B cell (primary cell): ENCODE measurements around the gene ZYG11A. TPM values are rescaled to one million over a fixed set of nuclear protein-coding genes. Genes with fewer than 3 reads are reported as not detected.

ENCODE experiments used
- ATAC-seq: fragments of 200-7000 bp; cut with Tn5 transposase; one replicate; pipeline ENCODE4 v1.10.0; 2021; ENCODE audit warnings: low read depth, mild to moderate bottlenecking, moderate number of reproducible peaks, moderate library complexity
- CTCF ChIA-PET: fragments of 350-600 bp; sonication (Branson Sonifier 250); formaldehyde crosslinking; loops from one replicate; lab custom pipeline; 2021; ENCODE audit warnings: antibody characterized with exemption, inconsistent platforms; lab: Charles Lee
- POLR2A ChIA-PET: fragments of 350-600 bp; sonication (Branson Sonifier 250); formaldehyde crosslinking; loops from one replicate; lab custom pipeline; 2021; ENCODE audit warnings: antibody characterized with exemption; lab: Charles Lee
- DNase-seq: peaks from one replicate; pipeline ENCODE4 v3.0.0; 2013
- H2AFZ ChIP-seq: 2 replicates; pipeline ENCODE4 v1.6.1; 2012; ENCODE audit warnings: mild to moderate bottlenecking, low read depth, low read length; ENCODE audit not compliant: insufficient read depth, poor library complexity, severe bottlenecking
- H3K27ac ChIP-seq, 2 donors: 1 replicate in 1 of 2; 2 replicates in 1 of 2; pipeline ENCODE4 v1.5.1; 2012 to 2013; ENCODE audit warnings: low read length in 2 of 2, mild to moderate bottlenecking in 2 of 2, moderate library complexity in 1 of 2
- H3K27me3 ChIP-seq, 4 experiments: fragments of 200-600 bp in 1 of 4; sonication (generic) in 1 of 4; replicated peaks in 1 of 4; 1 replicate in 2 of 4; 2 replicates in 2 of 4; pipeline versions ENCODE4 v1.6.1 to v1.7.0; 2013 to 2016; ENCODE audit warnings: low read length in 3 of 4, mild to moderate bottlenecking in 2 of 4, mixed read lengths in 1 of 4, moderate library complexity in 1 of 4; ENCODE audit not compliant: insufficient read depth in 4 of 4, control insufficient read depth in 3 of 4; ENCODE audit errors: control extremely low read depth in 1 of 4
- H3K36me3 ChIP-seq, 2 experiments: replicated peaks in 1 of 2; 1 replicate in 1 of 2; 2 replicates in 1 of 2; pipeline versions ENCODE4 v1.6.1 to v1.7.1; 2013; ENCODE audit warnings: low read length in 1 of 2; ENCODE audit not compliant: insufficient read depth in 2 of 2, control insufficient read depth in 1 of 2; ENCODE audit errors: control extremely low read depth in 1 of 2, extremely low read depth in 1 of 2
- H3K4me1 ChIP-seq, 2 donors: fragments of 200-600 bp in 1 of 2; sonication (generic) in 1 of 2; 1 replicate in 1 of 2; 2 replicates in 1 of 2; pipeline versions ENCODE4 v1.5.1 to v1.6.1; 2013 to 2017; ENCODE audit warnings: low read length in 2 of 2; ENCODE audit not compliant: control insufficient read depth in 2 of 2, insufficient read depth in 2 of 2
- H3K4me2 ChIP-seq: replicated peaks from 2 replicates; pipeline ENCODE3; 2012; ENCODE audit warnings: mild to moderate bottlenecking, low read depth, low read length; ENCODE audit not compliant: poor library complexity, severe bottlenecking
- H3K4me3 ChIP-seq, 5 experiments: fragments of 200-600 bp in 1 of 5; sonication (generic) in 1 of 5; 1 replicate in 3 of 5; 2 replicates in 2 of 5; pipeline versions ENCODE4 v1.5.1 to v1.7.0; 2011 to 2016; ENCODE audit warnings: low read length in 4 of 5, mild to moderate bottlenecking in 4 of 5, low read depth in 2 of 5, control low read depth in 1 of 5, moderate library complexity in 1 of 5; ENCODE audit not compliant: insufficient read depth in 1 of 5; ENCODE audit errors: control extremely low read depth in 1 of 5, extremely low read depth in 1 of 5
- H3K79me2 ChIP-seq: fragments of 200-600 bp; sonication (generic); one replicate; pipeline ENCODE4 v1.6.0; 2016; ENCODE audit warnings: low read length; ENCODE audit not compliant: control insufficient read depth, insufficient read depth
- H3K9ac ChIP-seq: fragments of 200-600 bp; sonication (generic); 2 replicates; pipeline ENCODE4 v1.6.1; 2017; ENCODE audit warnings: mild to moderate bottlenecking, low read length, moderate library complexity
- H3K9me3 ChIP-seq, 3 donors: one replicate each; pipeline versions ENCODE4 v1.6.1 to v1.7.1; 2013; ENCODE audit warnings: low read length in 2 of 3; ENCODE audit not compliant: control insufficient read depth in 2 of 3, insufficient read depth in 1 of 3; ENCODE audit errors: control extremely low read depth in 1 of 3
- H4K20me1 ChIP-seq: 2 replicates; pipeline ENCODE4 v1.6.0; 2012; ENCODE audit warnings: mild to moderate bottlenecking, low read length; ENCODE audit not compliant: insufficient read depth, control insufficient read depth, poor library complexity, severe bottlenecking
- H3K27ac Mint-ChIP-seq: one replicate; pipeline ENCODE4 v1.8.0; 2021; ENCODE audit warnings: mixed read lengths
- H3K27me3 Mint-ChIP-seq: one replicate; pipeline ENCODE4 v1.8.0; 2021; ENCODE audit warnings: mixed read lengths
- H3K4me1 Mint-ChIP-seq: one replicate; pipeline ENCODE4 v1.8.0; 2021; ENCODE audit warnings: mixed read lengths
- H3K4me3 Mint-ChIP-seq: one replicate; pipeline ENCODE4 v1.8.0; 2021; ENCODE audit warnings: mixed read lengths
- H3K9me3 Mint-ChIP-seq: one replicate; pipeline ENCODE4 v1.8.0; 2022; ENCODE audit warnings: mixed read lengths; ENCODE audit not compliant: insufficient read depth
- CTCF ChIP-seq: fragments of 200-600 bp; IDR thresholded peaks from one replicate; pipeline ENCODE4 v1.8.0; 2022; ENCODE audit warnings: antibody characterized with exemption, mild to moderate bottlenecking
- EZH2 ChIP-seq: IDR thresholded peaks from 2 replicates; pipeline ENCODE4 v1.6.1; 2012; ENCODE audit warnings: borderline replicate concordance, low read depth, mild to moderate bottlenecking, moderate library complexity, low read length; ENCODE audit not compliant: insufficient read depth, poor library complexity, severe bottlenecking
- WGBS: methylation state at CpG from one replicate; pipeline ENCODE4 v1.1.5; 2013; ENCODE audit warnings: missing lambda C conversion rate; ENCODE audit not compliant: insufficient coverage; 5-methylcytosine and 5-hydroxymethylcytosine counted together
- intact Hi-C: fragments of 100-400 bp; cut with micrococcal nuclease; formaldehyde crosslinking; loops from one replicate; pipeline ENCODE4 v1.10.0; 2022
- polyA plus RNA-seq: library from polyadenylated mRNA; depleted of rRNA; stranded (reverse); fragments of >200 nt; gene quantifications from 2 replicates; pipeline ENCODE4 v1.2.3, GENCODE V29; 2012
- total RNA-seq, 2 donors: library from RNA; stranded (reverse); fragments of 120-200 nt in 1 of 2; gene quantifications; 1 replicate in 1 of 2; 2 replicates in 1 of 2; pipeline versions ENCODE4 v1.2.3 to v1.2.4, GENCODE V29; 2013 to 2022

ZYG11A gene
- total and polyA plus RNA-seq, 2 donors (not counting 1 experiment from before 2014, with no cell fraction given): 0.24 to 1.5 TPM

GRCh38 chr1:52917156-52917555 lies 74.6 kb downstream of the ZYG11A start:
- no peak overlapping the region for H3K27ac Mint-ChIP-seq
- Histone ChIP-seq H3K27ac (no peak overlapping the region), H4K20me1 (no peaks in the 10 kb centered on the region), H3K4me3 (no peak overlapping the region), H3K27me3 (peaks cover 0 to 3% (median 0%) of the 10 kb centered on the region in 4 experiments), H3K79me2 (no peaks in the 10 kb centered on the region), H2AFZ (no peak overlapping the region), H3K4me1 (peaks cover 9 to 14% of the 10 kb centered on the region in 2 donors), H3K9me3 (peaks cover 0 to 6% (median 0%) of the 10 kb centered on the region in 3 donors), H3K9ac (no peak overlapping the region), H3K4me2 (no peak overlapping the region), H3K36me3 (peaks cover 0 to 3% of the 10 kb centered on the region in 2 experiments)
- 96% methylated on average over 4 of the region's 7 CpGs for WGBS
- DNase-seq (no peak), ATAC-seq (no peak)
- no peak for TF ChIP-seq EZH2
- TF ChIP-seq CTCF: no peak
- H3K9me3 Mint-ChIP-seq: no peaks in the 10 kb centered on the region
- H3K4me3 Mint-ChIP-seq: no peak overlapping the region
- H3K27me3 Mint-ChIP-seq: no peaks in the 10 kb centered on the region
- peaks cover 16% of the 10 kb centered on the region for H3K4me1 Mint-ChIP-seq
- intact Hi-C loops: no loop called here
- CTCF ChIA-PET: interaction anchor here (0.6 kb wide), 1 partner anchor 548 kb away, joined by 3 read pairs; no protein-coding TSS in a partner anchor
- POLR2A ChIA-PET: no interaction called here

GRCh38 chr1:52917581-52917980 lies 75.0 kb downstream of the ZYG11A start:
- H3K4me3 ChIP-seq: no peak overlapping the region
- TF ChIP-seq CTCF: no peak
- TF ChIP-seq EZH2: no peak
- peaks cover 0 to 6% (median 0%) of the 10 kb centered on the region in 3 donors for H3K9me3 ChIP-seq
- CTCF ChIA-PET: interaction anchor here (0.6 kb wide), 1 partner anchor 548 kb away, joined by 3 read pairs; no protein-coding TSS in a partner anchor
- intact Hi-C loops: no loop called here
- H3K27ac Mint-ChIP-seq: no peak overlapping the region
- no peaks in the 10 kb centered on the region for H3K27me3 Mint-ChIP-seq
- H2AFZ ChIP-seq: no peak overlapping the region
- H3K4me1 Mint-ChIP-seq: peaks cover 18% of the 10 kb centered on the region
- no peak overlapping the region for H3K4me2 ChIP-seq
- H3K27me3 ChIP-seq: peaks cover 0 to 7% (median 0%) of the 10 kb centered on the region in 4 experiments
- POLR2A ChIA-PET: no interaction called here
- H3K27ac ChIP-seq: no peak overlapping the region
- no peak overlapping the region for H3K4me3 Mint-ChIP-seq
- peaks cover 13 to 17% of the 10 kb centered on the region in 2 donors for H3K4me1 ChIP-seq
- DNase-seq: no peak
- H4K20me1 ChIP-seq: no peaks in the 10 kb centered on the region
- no peak overlapping the region for H3K9ac ChIP-seq
- peaks cover 0 to 3% of the 10 kb centered on the region in 2 experiments for H3K36me3 ChIP-seq
- H3K9me3 Mint-ChIP-seq: no peaks in the 10 kb centered on the region
- H3K79me2 ChIP-seq: no peaks in the 10 kb centered on the region
- no peak for ATAC-seq
- WGBS: no CpG with 5 or more reads among the region's 1 CpG
